C4-2B (cell line): ENCODE results near the gene SERPIND1.

Experiments
- H3K27ac ChIP-seq: fragments of 450-650 bp; 2 replicates; pipeline ENCODE4 v1.5.1; 2017
- CTCF ChIP-seq: fragments of 450-650 bp; conservative IDR thresholded peaks from 2 replicates; pipeline ENCODE4 v1.5.1; 2017; ENCODE audit warnings: mild to moderate bottlenecking
- ZFX ChIP-seq: fragments of 450-650 bp; IDR thresholded peaks from 2 replicates; pipeline ENCODE4 v1.6.1; 2017

The SERPIND1 gene

GRCh38 chr22:20808844-20809243, 34.9 kb downstream of the SERPIND1 start:
- H3K27ac ChIP-seq, result no peak overlapping the region
- TF ChIP-seq CTCF (no peak), ZFX (0 out of 2 replicates have a peak, but pooled peaks have one; percentile 17)

- TF ChIP-seq ZFX (no peak), CTCF (no peak)
- no peak overlapping the region for H3K27ac ChIP-seq
Observed at GRCh38 chr22:20809538-20810185, 35.7 kb downstream of the SERPIND1 start.

- H3K27ac ChIP-seq, result no peak overlapping the region
- TF ChIP-seq CTCF, result no peak
- no peak for TF ChIP-seq ZFX
Observed at GRCh38 chr22:20810645-20811044, 36.7 kb downstream of the SERPIND1 start.

GRCh38 chr22:20811171-20811570, 37.3 kb downstream of the SERPIND1 start:
- TF ChIP-seq ZFX (no peak), CTCF (no peak)
- H3K27ac ChIP-seq, result no peak overlapping the region

GRCh38 chr22:20811971-20812660, 38.2 kb downstream of the SERPIND1 start:
- H3K27ac ChIP-seq, result no peak overlapping the region
- TF ChIP-seq CTCF, result no peak

GRCh38 chr22:20813056-20813455, 39.1 kb downstream of the SERPIND1 start:
- H3K27ac ChIP-seq, result no peak overlapping the region
- TF ChIP-seq CTCF (no peak), ZFX (no peak)

GRCh38 chr22:20814221-20814808, 40.4 kb downstream of the SERPIND1 start:
- H3K27ac ChIP-seq, result no peak overlapping the region

More at GRCh38 chr22:20814221-20814808, 40.4 kb downstream of the SERPIND1 start:
- TF ChIP-seq CTCF (no peak), ZFX (no peak)
